DMS 273 (cell line): ENCODE measurements around the gene RPS6KB1.
"Not testable (repeated sequence)": the region's sequence is repeated elsewhere in the genome, so short reads cannot be mapped to it uniquely, and the experiment has no call there.

Experiments
- DNase-seq: peaks from one replicate; lab custom pipeline; 2025; ENCODE audit not compliant: unreplicated experiment; lab: John Stamatoyannopoulos, UW

The RPS6KB1 gene

DNA sequence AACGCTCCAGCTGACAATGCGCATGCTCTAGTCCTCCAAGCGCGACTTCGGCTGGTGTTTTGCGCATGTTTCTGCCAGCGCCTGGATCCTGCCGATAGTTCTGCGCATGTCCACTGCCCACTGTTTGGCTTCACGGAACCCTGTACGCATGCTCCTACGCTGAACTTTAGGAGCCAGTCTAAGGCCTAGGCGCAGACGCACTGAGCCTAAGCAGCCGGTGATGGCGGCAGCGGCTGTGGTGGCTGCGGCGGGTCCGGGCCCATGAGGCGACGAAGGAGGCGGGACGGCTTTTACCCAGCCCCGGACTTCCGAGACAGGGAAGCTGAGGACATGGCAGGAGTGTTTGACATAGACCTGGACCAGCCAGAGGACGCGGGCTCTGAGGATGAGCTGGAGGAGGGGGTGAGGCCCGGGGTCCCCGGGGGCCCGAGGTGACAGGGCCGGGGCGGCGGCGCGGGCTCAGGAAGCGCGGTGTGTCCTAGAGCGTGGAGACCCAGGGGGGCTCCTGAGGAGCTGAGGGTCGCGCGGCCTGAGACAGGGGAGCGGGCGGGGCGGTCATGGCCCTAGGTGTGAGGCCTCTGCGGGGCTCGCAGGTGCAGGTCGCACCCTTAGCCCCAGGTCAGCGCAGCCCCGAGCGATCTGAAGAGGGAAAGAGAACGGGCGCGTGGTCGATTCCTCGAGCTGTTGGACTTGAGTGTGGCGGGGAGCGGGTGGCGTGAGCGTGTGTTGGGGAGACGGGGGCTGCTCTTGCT, at the start of gene RPS6KB1, which contains the start of gene TUBD1:
TSS of gene RPS6KB1 (plus strand) at position 198 of the 752 bp plus-strand sequence. CDS start at position 262, 64 bp downstream.
TSS of gene TUBD1 (minus strand) at position 20 of the 752 bp plus-strand sequence. CDS start 1,941 bp downstream, outside the sequence.
- DNase-seq = peak; percentile 99

DNA sequence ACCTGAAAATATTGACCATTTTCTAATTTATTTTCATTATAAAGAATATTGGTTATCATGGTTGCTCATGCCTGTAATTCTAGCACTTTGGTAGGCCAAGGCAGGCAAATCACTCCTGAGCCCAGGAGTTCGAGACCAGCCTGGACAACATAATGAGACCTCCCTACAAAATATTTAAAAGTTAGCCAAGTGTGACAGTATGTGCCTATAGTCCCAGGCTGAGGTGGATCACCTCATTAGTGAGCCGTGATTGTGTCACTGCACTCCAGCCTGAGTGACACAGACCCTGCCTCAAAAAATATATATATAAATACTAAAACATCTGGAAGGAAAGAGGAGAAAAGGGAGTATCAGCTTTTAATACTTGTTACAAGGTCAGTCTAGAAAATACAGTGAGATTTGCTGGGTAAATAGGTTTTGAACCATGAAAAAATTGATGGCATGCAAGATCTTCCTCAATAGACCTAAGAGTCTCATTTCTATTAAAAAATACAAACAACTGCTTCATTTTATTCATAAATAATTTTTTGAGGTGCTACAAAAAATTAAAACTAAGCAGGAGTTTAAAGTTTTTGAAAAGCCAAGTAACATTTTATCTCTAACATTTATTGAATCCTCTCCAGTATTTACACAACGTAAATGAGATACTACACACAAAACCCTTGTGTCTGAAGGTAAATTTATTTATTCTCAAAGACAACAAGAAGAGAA, 47.9 kb upstream of the RPS6KB1 start:
- DNase-seq = peak; percentile 50

DNA sequence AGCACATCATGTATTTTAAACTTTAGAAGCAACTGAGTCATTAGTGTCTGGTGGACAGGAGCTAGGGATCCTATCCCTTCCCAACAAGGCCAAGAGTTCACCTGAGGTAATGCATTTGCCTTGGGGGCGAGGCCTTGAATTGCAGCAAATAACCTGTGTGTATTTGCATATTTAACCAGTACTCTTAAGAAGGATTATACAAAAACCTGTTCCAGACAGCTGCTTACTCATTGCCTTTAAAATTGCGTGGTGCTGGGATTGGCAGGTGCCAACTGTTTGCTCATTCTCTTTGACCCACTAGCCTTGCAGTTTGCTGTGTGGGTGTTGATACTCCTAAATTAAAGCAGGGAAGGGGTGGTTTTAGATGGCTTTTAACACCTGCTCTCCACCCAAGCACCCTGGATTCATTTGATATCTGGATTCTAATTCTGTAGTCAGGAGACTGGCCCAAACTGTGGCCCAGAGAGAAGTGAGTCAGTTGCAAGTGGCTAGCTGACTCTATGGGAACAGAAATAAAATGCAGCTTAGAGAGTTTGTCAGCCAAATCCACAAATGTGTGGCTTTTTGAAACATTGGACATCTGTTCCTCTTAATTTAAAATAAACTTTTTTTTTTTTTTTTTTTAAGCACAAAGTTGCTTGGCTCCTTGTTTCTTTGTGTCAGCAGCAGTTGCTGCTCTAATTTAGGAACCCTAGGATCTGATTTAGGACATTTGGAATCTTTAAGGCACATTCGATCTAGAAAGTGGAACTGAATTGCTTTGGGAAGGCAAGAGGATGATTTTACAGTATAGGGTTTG, 47.1 kb upstream of the RPS6KB1 start:
- DNase-seq = peak; percentile 97

DNA sequence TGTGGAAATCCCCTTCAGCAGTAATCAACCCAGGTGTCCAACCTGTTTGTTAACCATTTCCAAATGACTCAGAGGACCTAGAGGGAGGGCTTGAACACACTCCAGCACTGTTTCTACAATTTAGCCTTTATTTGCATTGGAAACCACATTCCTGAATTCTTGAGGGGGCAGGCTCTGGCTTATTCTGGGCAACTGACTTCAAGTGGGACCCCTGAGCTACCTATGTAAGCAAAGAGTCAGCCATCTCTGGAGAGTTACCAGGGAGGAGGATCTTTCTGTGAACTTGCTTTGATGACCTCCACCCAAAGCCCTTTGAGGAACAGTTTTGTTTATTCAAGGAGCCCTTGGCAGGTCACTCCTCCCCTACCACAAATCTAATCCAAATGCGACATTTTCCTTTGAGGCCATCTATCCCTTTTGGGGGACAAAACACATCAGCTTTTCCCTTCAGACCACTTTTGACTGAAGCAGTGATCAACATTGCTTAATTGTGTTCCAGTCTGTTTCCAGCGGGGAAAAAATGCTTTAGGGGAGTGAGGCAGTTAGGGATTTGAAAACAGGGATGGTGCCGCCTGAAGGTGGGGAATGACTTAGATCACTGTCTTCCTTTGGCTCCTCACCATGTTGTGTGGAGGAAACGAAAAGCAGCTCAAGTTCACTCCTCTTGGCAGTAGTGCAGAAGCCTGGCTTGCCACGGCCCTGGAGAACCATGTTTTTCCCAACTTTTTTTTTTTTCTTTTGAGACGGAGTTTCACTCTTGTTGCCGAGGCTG, 46.3 kb upstream of the RPS6KB1 start:
- peak; percentile 80 for DNase-seq

DNA sequence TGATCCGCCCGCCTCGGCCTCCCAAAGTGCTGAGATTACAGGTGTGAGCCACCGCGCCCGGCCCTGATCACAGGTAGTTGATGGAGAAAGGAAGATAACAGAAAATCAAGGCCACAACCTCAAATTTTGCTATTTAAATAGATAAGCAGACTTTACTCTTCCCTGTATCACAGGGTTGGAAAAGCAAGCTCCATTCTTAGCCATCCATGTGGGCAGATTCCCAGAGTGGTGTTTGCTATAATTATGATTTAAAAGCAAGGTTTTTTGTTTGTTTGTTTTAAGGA, 44.6 kb upstream of the RPS6KB1 start:
- no peak for DNase-seq

DNA sequence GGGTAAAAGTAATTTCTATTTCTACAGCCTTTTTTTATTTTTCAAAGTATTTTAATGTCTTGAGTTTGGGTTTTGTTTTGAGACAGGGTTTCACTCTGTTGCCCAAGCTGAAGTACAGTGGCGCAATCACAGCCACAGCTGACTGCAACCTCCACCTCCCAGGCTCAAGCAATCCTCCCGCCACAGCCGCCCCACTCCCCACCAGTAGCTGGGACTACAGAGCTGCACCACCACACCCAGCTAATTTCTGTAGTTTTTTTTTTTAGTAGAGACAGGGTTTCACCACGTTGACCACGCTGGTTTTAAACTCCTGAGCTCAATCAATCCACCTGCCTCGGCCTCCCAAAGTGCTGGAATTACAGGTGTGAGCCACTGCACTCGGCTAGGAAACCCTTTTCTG, 44.1 kb upstream of the RPS6KB1 start:
- no peak for DNase-seq

DNA sequence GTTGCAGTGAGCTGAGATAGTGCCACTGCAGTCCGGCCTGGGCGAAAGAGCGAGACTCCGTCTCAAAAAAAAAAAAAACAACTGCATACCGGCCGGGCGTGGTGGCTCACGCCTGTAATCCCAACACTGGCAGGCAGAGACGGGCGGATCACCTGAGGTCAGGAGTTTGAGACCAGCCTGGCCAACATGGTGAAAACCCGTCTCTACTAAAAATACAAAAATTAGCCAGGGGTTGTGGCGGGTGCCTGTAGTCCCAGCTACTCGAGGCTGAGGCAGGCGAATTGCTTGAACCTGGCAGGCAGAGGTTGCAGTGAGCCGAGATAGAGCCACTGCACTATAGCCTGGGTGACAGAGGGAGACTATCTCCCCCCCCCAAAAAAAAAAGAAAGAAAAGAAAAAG, 42.6 kb upstream of the RPS6KB1 start:
- DNase-seq = not testable (repeated sequence)

DNA sequence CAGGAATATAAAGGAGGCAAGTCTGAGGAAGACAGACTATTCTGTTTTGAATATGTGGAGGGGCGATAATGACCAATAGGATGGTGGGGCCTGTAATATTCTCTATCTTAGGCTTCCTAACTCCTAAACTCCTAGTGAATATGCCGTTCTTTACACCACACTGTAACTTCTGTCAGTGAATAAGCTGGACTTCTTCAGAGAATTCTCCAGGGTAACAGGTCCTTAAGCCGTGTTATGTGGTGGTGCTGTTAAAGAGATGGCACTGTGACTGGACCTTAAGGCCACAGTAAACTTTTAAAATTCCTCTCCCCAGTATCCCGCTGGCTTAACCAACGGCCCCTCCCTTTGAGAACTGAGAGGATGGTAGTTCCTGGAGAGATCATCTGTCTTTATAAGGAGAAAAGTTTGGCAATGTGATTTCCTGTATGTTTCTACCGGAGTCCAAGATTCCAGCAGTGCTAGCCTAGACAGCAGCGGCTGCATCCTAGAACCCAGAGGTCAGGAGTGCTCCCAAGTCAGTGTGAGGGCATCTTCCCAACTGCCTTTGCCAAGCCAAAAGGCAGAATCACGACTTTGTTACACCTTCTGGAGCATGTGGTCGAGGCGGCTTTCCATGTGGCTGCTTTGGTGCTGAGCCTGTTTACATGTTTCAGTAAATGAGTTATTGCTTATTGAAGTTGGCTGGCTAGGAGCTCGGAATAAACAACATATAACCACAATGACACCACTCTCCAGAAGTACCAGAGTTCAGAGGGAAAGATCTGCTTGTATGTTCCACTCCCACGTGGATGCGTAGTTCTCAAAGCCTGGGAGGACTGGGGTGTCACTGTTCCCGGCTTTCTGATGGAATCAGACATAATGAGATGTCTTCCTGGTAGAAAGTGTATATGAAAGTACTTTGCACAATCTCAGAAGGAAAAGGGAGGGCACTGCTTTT, 41.2 kb upstream of the RPS6KB1 start:
- no peak for DNase-seq

DNA sequence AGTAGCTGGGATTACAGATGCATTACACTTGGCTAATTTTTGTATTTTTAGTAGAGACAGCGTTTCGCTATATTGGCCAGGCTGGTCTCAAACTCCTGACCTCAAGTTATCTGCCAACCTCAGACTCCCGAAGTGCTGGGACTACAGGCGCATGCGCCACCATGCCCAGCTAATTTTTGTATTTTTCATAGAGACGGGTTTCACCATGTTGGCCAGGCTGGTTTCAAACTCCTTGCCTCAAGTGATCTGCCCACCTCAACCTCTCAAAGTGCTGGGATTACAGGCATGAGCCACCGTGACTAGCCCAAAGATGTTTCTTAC, 40.1 kb upstream of the RPS6KB1 start:
- not testable (repeated sequence) for DNase-seq

DNA sequence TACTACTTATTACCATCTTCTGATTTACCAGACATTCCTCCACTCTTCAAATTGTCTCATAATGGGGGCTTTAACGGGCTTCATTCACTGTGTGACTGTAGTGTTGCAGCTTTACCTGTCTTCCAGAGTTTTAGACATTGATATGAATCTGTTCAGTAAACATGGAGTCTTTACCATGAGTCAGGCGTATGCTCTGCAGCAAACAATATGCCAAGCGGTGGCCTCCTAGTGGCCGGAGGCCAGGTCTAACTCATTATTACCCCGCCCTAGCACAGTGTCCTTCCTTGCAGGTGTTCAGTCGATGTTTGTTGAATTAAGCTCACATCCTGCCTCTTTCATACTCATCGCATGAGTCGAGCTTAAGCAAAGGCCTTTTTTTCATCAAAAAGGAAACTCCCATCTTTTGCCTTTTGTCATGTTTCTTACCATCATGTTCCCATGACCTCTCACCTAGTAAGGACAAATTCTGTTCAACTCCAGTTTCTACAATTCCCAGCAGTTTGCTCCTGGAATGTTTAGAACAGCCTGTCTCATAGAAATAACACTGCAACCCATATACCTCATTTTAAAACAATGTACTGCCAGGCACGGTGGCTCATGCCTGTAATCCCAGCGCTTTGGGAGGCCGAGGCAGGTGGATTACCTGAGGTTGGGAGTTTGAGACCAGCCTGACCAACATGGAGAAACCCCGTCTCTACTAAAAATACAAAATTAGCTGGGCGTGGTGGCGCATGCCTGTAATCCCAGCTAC, 39.6 kb upstream of the RPS6KB1 start:
- DNase-seq = peak; percentile 56

DNA sequence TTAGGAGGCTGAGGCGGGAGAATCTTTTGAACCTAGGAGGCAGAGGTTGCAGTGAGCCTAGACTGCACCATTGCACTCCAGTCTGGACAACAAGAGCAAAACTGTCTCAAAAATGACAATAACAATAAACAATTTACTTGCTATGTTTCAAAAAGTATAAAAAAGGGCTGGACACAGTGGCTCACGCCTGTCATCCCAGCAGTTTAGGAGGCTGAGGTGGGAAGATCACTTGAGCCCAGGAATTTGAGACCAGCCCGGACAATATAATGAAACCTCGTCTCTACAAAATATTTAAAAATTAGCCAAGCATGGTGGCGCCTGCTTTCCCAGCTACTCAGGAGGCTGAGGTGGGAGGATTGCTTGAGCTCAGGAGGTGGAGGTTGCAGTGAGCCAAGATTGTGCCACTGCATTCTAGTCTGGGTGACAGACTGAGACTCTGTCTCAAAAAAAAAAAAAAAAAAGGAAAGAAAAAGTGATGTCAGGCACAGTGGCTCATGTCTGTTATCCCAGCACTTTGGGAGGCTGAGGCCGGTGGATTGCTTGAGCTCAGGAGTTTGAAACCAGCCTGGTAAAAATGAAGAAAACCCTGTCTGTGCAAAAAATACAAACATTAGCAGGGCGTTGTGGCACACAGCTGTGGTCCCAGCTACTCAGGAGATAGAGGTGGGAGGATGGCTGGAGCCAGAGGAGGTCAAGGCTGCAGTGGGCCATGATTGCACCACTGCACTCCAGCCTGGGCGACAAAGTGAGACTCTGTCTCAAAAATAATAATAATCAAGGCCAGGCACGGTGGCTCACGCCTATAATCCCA, 38.8 kb upstream of the RPS6KB1 start:
- DNase-seq = not testable (repeated sequence)

DNA sequence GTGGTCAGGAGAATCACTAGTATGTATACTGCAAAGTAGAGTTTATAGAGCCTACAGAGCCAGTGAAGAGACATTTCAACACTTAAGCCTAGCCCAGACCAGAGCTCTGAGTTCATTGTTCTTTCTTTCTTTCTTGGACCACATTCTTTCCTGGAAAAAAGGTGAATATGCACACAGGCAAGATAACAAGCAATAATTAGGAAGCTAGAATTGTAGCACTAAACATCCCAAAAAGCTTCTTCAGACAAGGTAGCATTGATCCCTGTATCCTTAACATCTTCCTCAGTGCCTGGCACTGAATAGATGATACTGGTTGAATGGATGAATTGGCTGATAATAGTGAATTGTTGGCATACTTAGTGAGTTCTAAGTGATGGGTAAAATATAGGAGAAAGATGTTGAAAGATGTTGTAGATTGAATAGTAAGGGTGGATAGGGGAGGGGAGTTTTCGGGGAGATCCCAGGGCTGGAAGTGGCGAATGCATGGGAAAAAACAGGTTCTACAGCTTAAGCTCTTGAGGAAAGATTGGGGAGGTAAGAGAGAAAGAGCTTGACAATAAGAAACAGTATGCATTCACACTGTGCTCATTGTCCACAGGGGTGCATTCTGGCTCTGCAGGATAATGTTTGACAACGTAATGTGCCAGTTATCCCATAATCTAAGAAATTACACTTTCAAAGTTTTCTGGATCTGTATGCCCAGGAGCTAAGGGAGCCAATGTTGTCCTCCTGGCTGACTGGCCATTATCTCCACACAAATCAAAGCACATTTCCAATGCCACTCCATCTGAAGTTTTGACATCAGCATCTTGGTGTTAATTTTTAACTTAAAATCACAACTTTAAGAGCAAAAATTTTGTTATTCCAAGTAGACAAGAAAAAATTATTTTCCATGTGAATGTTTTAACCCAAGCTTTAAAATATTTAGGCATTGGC, 35.8 kb upstream of the RPS6KB1 start:
- no peak for DNase-seq

DNA sequence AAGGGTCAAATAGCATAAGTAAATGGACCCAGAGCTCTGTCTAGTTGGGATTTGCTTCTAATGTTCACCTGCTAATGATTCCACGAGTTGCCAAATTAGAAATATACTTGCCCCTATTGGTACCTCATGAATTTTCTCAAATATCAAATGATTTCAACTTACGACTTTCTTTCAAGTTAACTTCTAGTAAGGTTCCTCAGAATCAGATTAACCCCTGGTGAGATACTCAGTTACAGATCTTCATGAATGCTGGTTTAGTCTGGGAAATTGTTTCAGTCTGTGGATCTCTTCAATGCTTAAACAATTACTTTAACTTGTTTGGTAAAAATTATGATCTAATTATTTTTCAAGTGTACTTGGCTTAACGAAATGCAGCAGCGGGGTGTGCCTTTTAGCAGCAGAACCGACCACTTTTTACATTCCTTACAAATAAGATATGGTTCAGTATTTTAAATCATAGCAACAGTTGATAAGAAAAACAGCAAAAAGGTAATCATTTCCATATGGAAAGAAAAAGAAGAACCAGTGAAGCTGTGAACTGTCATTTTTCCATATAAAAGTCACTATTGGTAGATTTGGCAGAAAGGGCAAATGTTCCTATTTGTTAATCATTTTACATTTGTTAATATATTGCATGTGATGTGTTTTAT, 34.6 kb upstream of the RPS6KB1 start:
- DNase-seq = no peak

DNA sequence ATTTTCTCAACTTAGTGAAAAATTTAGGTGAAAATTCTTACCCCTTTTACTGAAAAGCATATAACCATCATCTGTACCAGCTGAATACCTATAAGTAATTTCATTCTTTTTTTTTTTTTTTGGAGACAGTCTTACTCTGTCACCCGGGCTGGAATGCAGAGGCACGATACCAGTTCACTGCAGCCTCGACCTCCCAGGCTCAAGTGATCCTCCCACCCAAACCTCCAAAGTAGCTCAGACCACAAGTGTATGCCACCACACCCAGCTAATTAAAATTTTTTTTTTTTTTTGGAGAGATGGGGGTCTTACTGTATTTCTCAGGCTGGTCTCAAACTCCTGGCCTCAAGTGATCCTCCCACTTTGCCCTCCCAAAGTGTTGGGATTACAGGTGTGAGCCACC, 34.0 kb upstream of the RPS6KB1 start:
- DNase-seq = no peak

DNA sequence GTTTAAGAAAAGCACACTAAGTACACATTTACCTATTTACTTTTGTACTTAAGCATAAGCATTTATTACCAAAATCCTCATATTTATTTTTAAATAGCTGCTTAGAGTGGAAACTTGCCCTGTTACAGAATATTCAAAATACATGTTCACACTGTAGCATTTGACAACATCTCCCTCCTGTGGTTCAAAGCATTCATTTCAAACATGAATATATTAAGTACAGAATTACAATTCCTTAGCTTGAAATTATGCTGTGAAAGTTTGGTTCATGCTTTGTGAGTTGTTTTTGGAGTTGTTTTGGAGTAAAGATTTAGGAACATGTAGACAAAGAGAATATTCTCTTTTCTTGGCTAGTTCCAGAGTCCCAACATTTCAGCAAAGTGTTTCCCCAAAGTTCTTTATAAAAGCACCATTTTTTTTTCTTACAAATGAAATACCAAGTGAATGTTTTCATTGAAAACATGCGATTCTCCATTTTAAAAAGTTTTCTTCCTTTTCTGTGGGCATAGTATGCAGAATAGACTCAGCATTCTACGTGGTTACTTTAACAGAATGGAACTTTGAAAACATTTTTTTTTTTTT, 33.4 kb upstream of the RPS6KB1 start:
- peak; percentile 69 for DNase-seq

DNA sequence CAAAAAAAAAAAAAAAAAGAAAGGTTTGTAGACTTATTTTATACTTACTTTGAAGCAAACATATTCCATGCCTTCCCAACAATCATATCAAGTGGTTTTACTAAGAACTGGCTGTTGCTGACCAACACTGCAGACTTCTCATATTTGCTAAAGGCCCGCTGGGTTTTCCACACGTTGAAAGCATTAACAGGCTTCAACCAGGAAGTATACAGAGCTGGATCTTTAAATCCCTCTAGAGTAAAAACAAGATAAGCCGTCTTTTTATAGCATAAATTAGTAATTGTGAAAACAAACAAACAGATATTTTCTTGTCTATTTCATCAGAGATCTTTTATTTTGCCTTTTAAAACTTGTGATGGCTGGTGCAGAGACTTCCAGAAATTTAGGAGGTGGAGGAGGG, 29.3 kb upstream of the RPS6KB1 start:
- no peak for DNase-seq

DNA sequence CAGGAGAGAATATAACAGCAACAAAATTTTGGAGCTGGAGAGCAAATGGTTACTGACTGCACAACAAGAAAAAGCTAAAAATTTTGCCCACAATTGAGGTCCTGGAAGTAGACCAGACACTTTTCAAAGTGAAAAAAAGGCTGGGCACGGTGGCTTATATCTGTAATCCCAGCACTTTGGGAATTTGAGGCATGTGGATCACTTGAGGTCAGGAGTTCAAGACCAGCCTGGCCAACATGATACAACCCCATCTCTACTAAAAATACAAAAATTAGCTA, 23.0 kb upstream of the RPS6KB1 start:
- no peak for DNase-seq
